IPS-18c (cell line): Measurements from ENCODE around the gene PHOX2A.
"Not testable (repeated sequence)": the region's sequence is repeated elsewhere in the genome, so short reads cannot be mapped to it uniquely, and the experiment has no call there.

Experiments used
- H3K4me3 ChIP-seq: 2 replicates; pipeline ENCODE4 v1.7.0; 2013; ENCODE audit warnings: low read depth, mild to moderate bottlenecking, low read length, moderate library complexity; ENCODE audit not compliant: insufficient read depth
- H3K9me3 ChIP-seq: one replicate; pipeline ENCODE4 v1.6.1; 2013; ENCODE audit warnings: mild to moderate bottlenecking, low read length, moderate library complexity; ENCODE audit not compliant: control insufficient read depth, insufficient read depth

PHOX2A gene

DNA sequence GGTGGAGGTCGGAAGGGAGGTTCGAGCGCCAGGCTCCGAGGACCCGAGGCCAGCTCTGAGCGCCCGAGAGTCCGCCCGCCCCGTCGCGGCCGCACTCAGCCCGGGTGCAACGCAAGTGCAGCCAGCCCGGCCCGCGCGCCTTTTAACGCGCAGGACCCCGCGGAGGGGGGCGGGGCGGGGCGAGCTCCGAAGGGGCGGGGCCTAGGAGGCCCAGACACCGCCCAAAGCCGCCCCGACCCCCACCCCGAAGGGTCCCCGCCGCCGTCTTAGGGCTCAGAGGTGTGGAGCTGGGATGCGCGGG is at the start of gene PHOX2A:
PHOX2A (minus strand) TSS at position 117 of the 301 bp plus-strand sequence. CDS start 172 bp downstream, outside the sequence.
- Histone ChIP-seq H3K4me3 (peak within 1 kb of the TSS; percentile 65), H3K9me3 (no peaks in the 10 kb centered on the region)

DNA sequence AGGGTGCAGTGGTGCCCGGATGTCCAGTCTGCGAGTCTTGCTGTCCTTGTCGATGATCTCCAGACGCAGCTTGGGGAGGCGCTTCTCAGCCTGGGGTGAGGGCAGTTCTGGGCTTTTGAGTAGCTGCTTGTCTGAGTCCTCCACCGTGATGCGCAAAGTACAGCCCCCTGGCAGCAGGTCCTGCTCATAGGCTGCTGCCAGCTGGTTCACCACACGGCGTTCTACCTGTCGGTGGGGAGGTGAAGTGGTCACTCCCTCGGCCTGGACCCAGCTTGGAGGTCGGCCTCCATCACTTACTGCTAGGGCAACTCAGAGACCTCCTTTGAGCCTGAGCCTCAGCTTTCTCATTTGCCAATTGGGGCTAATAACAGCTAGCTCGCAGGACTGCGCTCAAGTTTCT is 49.4 kb upstream of the PHOX2A start:
- H3K9me3 ChIP-seq: no peaks in the 10 kb centered on the region

DNA sequence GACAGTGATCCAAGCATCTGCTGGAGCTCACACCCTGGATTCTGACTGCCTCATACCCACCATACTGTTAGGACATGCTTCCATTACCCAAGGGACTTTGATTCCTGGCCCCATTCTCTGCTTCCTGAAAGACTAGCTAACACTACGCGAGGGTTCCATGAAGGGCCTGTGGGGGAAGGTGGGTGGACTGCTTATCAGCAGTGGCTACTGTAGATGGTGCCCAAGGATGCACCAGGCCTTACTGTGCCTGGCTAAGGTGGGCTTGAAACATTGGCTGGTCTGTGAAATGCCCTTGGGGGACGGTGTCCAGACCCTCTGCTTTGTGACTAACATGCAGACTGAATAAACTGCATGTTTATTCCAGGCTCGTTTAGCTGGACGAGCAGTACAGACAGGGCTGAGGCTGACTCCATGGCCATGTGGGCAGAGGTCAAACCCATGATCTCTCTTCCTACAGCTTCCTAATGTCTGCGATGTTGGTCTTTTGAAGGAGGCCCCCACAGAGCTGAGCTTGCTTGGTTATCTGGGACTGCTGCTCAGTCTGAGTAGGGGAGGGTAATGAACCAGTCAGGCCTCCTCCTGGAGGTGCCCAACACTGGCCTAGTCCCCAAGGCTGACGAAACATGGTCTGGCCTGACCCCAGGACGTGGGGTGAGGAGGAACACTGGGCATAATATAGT is 48.3 kb upstream of the PHOX2A start:
- H3K9me3 ChIP-seq: no peaks in the 10 kb centered on the region
- no peak overlapping the region for H3K4me3 ChIP-seq

More for the DNA sequence above, 49.4 kb upstream of the PHOX2A start:
- no peak overlapping the region for H3K4me3 ChIP-seq

DNA sequence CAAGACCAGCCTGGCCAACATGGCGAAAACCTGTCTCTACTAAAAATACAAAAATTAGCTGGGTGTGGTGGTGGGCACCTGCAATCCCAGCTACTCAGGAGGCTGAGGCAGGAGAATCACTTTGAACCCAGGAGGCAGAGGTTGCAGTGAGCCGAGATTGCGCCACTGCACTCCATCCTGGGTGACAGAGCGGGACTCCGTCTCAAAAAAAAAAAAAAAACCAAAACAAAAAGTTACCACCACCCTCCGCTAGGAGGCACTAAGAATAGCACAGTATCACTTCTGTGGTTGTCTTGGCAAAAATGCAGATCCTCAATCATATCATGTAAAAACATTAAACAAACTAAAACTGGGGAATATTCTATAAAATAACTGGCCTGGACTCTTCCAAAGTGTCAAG is 46.8 kb upstream of the PHOX2A start:
- H3K9me3 ChIP-seq, H3K4me3 ChIP-seq: not testable (repeated sequence)

DNA sequence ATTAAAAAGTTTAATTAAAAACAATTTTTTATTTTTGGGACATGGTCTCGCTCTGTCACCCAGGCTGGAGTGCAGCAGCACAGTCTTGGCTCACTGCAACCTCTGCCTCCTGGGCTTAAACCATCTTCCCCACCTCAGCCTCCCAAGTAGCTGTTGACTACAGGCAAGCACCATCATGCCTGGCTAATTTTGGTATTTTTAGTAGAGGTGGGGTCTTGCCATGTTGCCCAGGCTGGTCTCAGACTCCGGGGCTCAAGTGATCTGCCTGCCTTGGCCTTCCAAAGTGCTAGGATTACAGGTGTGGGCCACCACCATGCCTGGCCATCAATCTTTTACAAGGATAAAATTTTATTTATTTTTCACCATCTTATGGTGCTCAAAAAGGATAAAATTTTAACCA is 43.3 kb upstream of the PHOX2A start:
- H3K9me3 ChIP-seq: no peaks in the 10 kb centered on the region
- no peak overlapping the region for H3K4me3 ChIP-seq

DNA sequence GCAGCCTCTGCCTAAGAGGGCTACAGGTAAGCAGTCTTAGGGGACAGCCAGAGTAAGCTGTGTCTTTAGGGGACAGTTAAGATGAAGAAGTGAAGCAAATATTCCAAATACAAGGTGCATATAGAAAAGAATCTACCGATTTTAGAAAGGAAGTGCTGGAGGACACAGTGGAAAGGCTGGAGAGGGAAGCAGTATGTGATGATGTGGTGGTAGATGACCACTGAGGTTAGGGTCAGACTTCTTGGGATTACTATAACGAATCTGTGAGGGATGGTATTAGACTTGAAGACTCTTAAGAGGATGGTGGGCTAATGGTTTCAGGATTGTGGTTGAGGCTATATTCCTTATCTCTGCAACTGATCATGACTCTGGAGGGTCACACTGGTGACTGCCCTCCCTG is 40.0 kb upstream of the PHOX2A start:
- H3K4me3 ChIP-seq: no peak overlapping the region
- no peaks in the 10 kb centered on the region for H3K9me3 ChIP-seq

DNA sequence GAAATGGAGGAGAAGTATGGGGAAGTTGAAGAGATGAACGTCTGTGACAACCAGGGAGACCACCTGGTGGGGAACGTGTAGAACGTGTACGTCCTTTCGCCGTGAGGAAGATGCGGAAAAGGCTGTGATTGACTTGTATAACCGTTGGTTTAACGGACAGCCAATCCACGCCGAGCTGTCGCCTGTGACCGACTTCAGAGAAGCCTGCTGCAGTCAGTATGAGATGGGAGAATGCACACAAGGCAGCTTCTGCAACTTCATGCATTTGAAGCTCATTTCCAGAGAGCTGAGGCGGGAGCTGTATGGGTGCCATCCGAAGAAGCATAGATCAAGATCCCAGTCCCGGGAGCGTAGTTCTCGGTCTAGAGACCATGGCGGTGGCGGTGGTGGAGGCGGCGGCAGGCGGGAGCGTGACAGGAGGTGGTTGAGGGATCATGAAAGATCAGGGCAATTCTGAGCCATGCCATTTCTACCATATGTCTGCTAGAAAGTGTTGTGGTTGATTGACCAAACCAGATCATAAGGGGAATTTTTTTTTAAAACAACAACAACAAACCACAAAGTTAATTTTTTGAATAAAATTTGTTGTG is 36.8 kb upstream of the PHOX2A start:
- Histone ChIP-seq H3K4me3 (no peak overlapping the region), H3K9me3 (no peaks in the 10 kb centered on the region)

DNA sequence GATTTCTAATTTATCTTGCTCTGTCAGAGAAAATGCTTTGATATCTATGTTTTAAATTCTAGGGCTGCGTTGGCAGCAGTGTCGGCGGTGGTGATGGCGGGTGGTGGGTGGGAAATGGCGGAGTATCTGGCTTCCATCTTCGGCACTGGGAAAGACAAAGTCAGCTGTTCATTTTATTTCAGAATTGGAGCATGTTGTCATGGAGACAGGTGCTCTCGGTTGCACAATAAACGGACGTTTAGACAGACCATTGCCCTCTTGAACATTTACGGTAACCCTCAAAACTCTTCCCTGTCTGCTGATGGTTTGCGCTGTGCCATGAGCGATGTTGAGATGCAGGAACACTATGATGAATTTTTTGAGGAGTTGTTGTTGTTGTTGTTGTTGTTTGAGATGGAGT is 36.1 kb upstream of the PHOX2A start:
- Histone ChIP-seq H3K4me3 (no peak overlapping the region), H3K9me3 (no peaks in the 10 kb centered on the region)

DNA sequence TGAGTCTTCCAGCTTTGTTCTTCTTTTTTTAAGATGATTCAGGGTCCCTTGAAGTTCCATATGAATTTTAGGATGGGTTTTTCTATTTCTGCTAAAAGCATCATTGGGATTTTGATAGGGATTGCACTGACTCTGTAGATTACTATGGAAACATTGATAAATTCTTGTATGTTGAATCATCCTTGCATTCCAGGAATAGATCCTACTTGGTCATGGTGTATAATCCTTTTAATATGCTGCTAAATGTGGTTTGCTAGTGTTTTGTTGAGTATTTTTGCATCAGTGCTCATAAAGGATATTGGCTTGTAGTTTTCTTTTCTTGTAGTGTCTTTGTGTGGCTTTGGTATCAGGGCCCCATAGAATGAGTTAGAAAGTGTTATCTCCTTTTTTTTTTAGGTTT is 34.9 kb upstream of the PHOX2A start:
- Histone ChIP-seq H3K9me3 (no peaks in the 10 kb centered on the region), H3K4me3 (no peak overlapping the region)

DNA sequence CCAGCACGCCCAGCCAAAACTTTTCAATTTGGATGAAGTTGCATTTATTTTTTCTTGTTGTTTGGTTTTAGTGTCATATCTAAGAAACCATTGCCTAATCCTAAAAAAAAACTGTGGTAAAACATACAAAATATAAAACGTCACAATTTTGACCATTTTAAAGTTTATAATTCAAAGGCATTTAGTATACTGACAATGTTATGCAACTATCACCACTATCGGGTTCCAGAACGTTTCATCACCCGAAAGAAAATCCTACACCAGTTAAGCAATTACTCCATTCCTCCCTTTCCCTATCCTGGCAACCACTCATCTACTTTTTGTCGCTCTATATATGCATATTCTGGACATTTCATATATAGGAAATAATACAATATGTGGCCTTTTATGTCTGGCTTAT is 30.5 kb upstream of the PHOX2A start:
- H3K9me3 ChIP-seq: no peaks in the 10 kb centered on the region
- no peak overlapping the region for H3K4me3 ChIP-seq

DNA sequence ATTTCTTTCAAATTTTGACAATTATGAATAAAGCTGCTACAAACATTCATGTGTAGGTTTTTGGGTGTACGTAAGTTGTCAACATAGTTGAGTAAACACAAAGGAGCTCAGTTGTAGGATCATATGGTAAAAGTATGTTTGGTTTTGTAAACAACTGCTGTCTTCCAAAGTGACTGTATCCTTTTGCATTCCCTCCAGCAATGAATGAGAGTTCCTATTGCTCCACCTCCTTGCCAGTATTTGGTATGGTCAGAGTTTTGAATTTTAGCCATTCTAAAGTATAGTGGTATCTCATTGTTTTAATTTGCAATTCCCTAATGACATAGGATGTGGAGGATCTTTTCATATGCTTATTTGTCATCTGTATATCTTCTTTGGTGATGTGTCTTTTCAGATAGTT is 28.0 kb upstream of the PHOX2A start:
- Histone ChIP-seq H3K9me3 (no peaks in the 10 kb centered on the region), H3K4me3 (no peak overlapping the region)

DNA sequence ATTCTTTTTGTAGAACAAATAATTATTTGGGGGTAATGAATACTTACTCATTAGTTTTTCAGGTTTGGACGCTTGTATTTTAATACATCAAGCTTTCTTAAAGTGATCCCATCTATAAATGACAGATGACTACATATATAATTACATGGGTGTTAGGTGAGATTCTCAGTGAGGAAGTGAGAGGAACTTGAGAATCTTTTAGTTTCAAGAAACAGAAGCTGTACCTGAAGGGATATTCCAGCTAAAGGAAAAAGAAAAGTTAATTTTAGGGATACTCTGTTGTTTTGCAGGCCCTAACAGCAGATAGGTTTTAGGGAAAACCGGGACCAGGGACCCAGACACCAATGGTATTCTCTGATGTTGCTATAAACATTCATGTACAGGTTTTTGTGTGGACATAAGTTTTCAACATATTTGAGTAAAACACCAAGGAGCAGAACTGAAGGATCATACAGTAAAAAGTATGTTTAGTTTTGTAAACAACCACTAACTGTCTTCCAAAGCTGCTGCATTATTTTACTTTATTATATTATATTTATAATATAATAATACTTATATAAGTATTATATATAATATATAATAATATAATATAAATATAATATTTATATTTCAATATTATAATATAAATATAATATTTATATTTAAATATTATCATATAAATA is 24.1 kb upstream of the PHOX2A start:
- no peaks in the 10 kb centered on the region for H3K9me3 ChIP-seq
- H3K4me3 ChIP-seq: no peak overlapping the region

DNA sequence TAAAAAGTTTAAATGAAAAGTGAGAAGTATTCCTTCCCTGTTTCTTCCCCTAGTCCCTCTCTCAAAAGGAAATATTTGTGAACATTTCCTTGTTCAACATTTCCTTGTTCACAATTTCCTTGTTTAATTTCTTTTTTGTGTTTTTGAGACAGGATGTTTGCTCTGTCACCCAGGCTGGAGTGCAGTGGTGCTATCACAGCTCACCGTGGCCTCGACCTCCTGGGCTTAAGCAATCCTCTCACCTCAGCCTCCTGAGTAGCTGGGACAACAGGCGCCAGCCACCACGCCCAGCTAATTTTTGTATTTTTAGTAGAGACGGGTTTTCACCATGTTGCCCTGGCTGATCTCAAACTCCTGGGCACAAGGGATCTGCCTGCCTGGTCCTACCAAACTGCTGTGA is 23.0 kb upstream of the PHOX2A start:
- H3K9me3 ChIP-seq, H3K4me3 ChIP-seq: not testable (repeated sequence)

DNA sequence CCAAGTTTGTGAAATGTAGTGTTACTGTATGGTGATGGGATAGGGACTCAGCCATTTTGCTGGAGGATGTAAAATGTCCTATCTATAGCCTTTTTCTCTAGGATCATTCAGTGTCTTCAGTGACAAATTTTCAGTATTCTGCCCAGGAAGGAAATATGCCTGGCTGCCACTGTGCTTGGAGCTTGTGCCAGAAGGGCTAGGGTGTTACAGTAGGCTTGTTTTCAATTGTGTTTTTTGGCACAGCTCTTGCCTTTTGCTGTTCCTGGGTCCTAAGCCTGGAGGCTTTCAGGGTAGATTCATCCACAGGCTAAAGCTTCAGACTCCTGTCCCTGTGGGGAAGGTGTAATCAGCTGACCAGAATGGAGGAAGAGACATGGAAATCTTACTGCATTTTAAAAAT is 22.0 kb upstream of the PHOX2A start:
- Histone ChIP-seq H3K4me3 (no peak overlapping the region), H3K9me3 (no peaks in the 10 kb centered on the region)

DNA sequence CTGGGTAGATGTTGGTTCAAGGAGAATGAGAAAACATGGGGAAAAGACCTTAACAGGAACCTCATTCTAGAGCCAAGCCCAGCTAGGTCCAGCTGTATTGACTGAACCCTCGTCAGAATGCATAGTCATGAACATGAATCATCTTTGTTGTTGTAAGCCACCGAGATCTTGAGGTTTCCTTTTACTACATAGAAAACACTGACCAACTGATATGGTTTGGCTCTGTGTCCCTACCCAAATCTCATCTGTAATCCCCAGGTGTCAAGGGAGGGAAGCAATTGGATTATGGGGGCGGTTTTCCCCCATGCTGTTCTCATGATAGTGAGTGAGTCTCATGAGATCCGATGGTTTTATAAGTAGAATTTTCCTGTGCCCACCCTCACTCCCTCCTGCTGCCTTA is 19.4 kb upstream of the PHOX2A start:
- no peaks in the 10 kb centered on the region for H3K9me3 ChIP-seq
- H3K4me3 ChIP-seq: no peak overlapping the region

DNA sequence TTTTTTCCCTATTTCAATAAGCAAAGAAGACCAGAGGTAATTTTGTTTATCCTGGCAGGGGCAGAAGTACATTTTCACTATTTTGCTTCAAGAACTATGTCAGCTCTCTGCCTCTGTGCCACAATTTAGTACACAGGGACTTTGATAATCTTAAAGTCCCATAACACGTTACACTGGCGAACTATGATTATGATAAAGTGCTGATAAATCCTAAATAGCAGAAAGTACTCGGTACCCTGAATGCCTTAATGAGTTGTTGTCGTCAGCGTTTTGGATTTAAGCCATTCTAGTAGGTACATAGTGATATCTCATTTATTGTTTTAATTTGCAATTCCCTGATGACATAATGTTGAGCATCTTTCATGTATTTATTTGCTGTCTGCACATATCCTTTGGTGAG is 16.6 kb upstream of the PHOX2A start:
- no peaks in the 10 kb centered on the region for H3K9me3 ChIP-seq
- no peak overlapping the region for H3K4me3 ChIP-seq

DNA sequence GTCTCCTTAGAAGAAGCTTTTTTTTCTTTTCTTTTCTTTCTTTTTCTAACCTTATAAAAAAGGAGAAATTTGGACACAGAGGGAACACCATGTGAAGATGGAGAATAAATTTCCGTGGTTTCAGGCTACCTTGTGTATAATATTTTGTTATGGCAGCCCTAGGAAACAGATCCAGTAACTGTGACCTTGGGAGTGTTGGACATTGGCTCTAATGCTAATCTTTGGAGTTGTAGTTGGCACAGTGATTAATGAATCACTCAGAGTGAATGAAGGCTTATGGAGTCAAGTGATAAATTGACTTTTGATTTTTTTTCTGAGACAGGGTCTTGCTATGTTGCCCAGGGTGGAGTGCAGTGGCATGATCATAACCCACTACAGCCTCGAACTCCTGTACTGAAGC is 15.5 kb upstream of the PHOX2A start:
- Histone ChIP-seq H3K9me3 (no peaks in the 10 kb centered on the region), H3K4me3 (no peak overlapping the region)

DNA sequence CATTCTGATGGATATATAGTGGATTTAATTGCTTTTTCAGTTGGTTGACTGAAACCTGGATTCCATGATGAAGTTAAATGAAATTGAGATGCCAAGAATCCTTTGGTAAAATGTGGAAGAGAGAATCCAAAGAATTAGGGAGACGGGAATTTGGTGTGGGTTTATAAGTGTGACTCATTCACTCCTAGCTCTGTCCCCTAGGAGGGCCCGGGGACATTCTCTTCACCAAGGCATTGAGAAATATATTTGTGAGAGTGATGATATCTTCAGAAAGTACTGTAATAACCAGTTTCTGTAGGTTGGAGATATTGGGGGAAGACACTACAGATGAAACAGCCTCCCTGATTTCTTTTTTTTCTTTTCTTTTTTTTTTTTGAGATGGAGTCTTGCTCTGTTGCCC is 13.6 kb upstream of the PHOX2A start:
- no peak overlapping the region for H3K4me3 ChIP-seq
- H3K9me3 ChIP-seq: no peaks in the 10 kb centered on the region
